ENCODE measurements around the gene KRTAP10-1.
"Not testable (repeated sequence)": the region's sequence is repeated elsewhere in the genome, so short reads cannot be mapped to it uniquely, and the experiment has no call there.

Gene KRTAP10-1

GRCh38 chr21:44539991-44540666 is at the start of gene KRTAP10-1:
TSS of gene KRTAP10-1 (minus strand) at chr21:44540195. CDS start at chr21:44540150, 45 bp downstream.
- DNase-seq (ENCODE audit: low read depth) = no peak
- H3K4me3 ChIP-seq (ENCODE audit: low read depth, low read length) = no peak within 1 kb of the TSS

- no peak for DNase-seq (ENCODE audit: low read depth)
- no peak overlapping the region for H3K4me3 ChIP-seq (ENCODE audit: low read depth, low read length)
Measured at GRCh38 chr21:44589094-44589493, 49.1 kb upstream of the KRTAP10-1 start.

GRCh38 chr21:44585892-44586291 is 45.9 kb upstream of the KRTAP10-1 start:
- no peak for DNase-seq (ENCODE audit: low read depth)
- H3K4me3 ChIP-seq (ENCODE audit: low read depth, low read length) = no peak overlapping the region

- no peak for DNase-seq (ENCODE audit: low read depth)
- H3K4me3 ChIP-seq (ENCODE audit: low read depth, low read length) = no peak overlapping the region
Measured at GRCh38 chr21:44583800-44584147, 43.8 kb upstream of the KRTAP10-1 start.

- H3K4me3 ChIP-seq (ENCODE audit: low read depth, low read length) = no peak overlapping the region
Measured at GRCh38 chr21:44583089-44583799, 43.2 kb upstream of the KRTAP10-1 start.

GRCh38 chr21:44582055-44582454 is 42.1 kb upstream of the KRTAP10-1 start:
- DNase-seq (ENCODE audit: low read depth) = no peak
- H3K4me3 ChIP-seq (ENCODE audit: low read depth, low read length) = no peak overlapping the region

More at GRCh38 chr21:44583089-44583799, 43.2 kb upstream of the KRTAP10-1 start:
- DNase-seq (ENCODE audit: low read depth) = no peak

GRCh38 chr21:44581158-44581557 is 41.2 kb upstream of the KRTAP10-1 start:
- DNase-seq (ENCODE audit: low read depth) = no peak
- H3K4me3 ChIP-seq (ENCODE audit: low read depth, low read length) = no peak overlapping the region

- not testable (repeated sequence) for DNase-seq (ENCODE audit: low read depth); H3K4me3 ChIP-seq (ENCODE audit: low read depth, low read length)
Measured at GRCh38 chr21:44580231-44580821, 40.3 kb upstream of the KRTAP10-1 start, which contains the start of gene KRTAP10-5. TSS of gene KRTAP10-5 (minus strand) at chr21:44580604. CDS start at chr21:44580578, 26 bp downstream.

- DNase-seq (ENCODE audit: low read depth) = no peak
- H3K4me3 ChIP-seq (ENCODE audit: low read depth, low read length) = no peak overlapping the region
Measured at GRCh38 chr21:44579833-44580144, 39.8 kb upstream of the KRTAP10-1 start.

GRCh38 chr21:44579056-44579832 is 39.2 kb upstream of the KRTAP10-1 start:
- H3K4me3 ChIP-seq (ENCODE audit: low read depth, low read length) = no peak overlapping the region
- no peak for DNase-seq (ENCODE audit: low read depth)

- no peak overlapping the region for H3K4me3 ChIP-seq (ENCODE audit: low read depth, low read length)
- DNase-seq (ENCODE audit: low read depth) = no peak
Measured at GRCh38 chr21:44578371-44579055, 38.5 kb upstream of the KRTAP10-1 start.

GRCh38 chr21:44576025-44576420 is 36.0 kb upstream of the KRTAP10-1 start:
- DNase-seq (ENCODE audit: low read depth) = no peak
- H3K4me3 ChIP-seq (ENCODE audit: low read depth, low read length) = no peak overlapping the region

GRCh38 chr21:44575307-44576024 is 35.5 kb upstream of the KRTAP10-1 start:
- DNase-seq (ENCODE audit: low read depth) = no peak
- no peak overlapping the region for H3K4me3 ChIP-seq (ENCODE audit: low read depth, low read length)

- H3K4me3 ChIP-seq (ENCODE audit: low read depth, low read length) = no peak overlapping the region
- DNase-seq (ENCODE audit: low read depth) = no peak
Measured at GRCh38 chr21:44574457-44575306, 34.7 kb upstream of the KRTAP10-1 start.

- DNase-seq (ENCODE audit: low read depth); H3K4me3 ChIP-seq (ENCODE audit: low read depth, low read length): not testable (repeated sequence)
Measured at GRCh38 chr21:44573630-44574456, 33.8 kb upstream of the KRTAP10-1 start, which contains the start of gene KRTAP10-4. TSS of gene KRTAP10-4 (plus strand) at chr21:44573729. CDS start at chr21:44573759, 30 bp downstream.

- DNase-seq (ENCODE audit: low read depth) = no peak
- H3K4me3 ChIP-seq (ENCODE audit: low read depth, low read length) = no peak overlapping the region
Measured at GRCh38 chr21:44572959-44573583, 33.1 kb upstream of the KRTAP10-1 start.

All from skeletal muscle cell (primary cell).